Measurements from ENCODE around the gene TRIM7. TPM values are rescaled to one million over a fixed set of nuclear protein-coding genes. Genes with fewer than 3 reads are reported as not detected.
A peak's percentile ranks its signal among the peaks of the same experiment; 100 is the strongest.

Gene TRIM7
- total RNA-seq, 1 donor from 2014 or later = not detected

- H3K27me3 Mint-ChIP-seq (ENCODE audit: low read depth) = peaks cover 72% of the 10 kb centered on the region
Measured at GRCh38 chr5:181207214-181207959, 2.4 kb upstream of the TRIM7 start.

DNA sequence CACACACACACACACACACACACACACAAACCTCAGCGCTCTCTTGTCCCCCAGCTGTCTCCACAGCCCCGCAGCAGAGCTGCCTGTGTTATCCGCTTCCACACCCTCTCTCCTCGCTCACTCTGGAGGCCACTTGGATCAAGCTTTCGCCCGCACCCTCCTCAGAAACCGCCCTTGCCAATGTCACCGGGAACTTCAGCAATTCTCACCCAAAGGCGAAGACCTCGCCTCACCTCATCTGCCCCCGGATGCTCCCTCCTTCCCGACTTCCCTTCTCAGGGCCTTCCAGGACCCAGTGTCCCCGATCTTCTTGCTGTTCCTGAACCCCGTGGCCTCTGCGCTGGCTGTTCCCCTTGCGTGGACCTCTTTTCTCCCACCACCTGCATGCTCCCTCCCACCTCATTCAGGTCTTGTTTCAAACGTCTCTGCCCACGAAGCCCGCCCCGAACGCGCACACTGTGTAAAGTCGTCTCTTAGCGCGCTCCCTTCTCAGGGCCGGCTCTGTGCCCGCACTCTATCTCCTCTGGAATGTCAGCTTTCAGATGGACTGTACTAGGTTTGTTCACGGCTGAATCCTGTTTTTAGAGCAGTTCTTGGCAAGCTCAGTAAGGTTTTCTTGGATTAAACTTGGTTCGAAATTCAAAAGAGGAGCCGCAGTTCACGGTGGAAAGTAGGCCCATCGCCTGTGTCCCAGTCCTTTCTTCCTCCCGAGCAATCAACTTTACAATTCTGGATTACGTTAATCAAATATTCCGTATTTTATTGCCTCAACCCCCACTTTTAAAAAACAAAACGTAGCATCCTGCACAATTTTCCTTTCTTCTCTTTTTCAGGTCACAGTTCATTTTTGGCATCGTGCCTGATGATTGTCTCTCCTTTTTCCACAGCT is 1.0 kb upstream of the TRIM7 start:
- peaks cover 6% of the 10 kb centered on the region for H3K9me3 Mint-ChIP-seq
- peak; percentile 20 for DNase-seq (ENCODE audit: low read depth, low spot score)
- H3K27me3 Mint-ChIP-seq (ENCODE audit: low read depth) = peaks cover 73% of the 10 kb centered on the region
- peak overlapping the region; percentile 52 for H3K27ac Mint-ChIP-seq (ENCODE audit: unreplicated experiment)
- peak overlapping the region; percentile 99 for H3K4me3 Mint-ChIP-seq
- H3K36me3 Mint-ChIP-seq (ENCODE audit: low read depth) = peaks cover 17% of the 10 kb centered on the region
- H3K4me1 Mint-ChIP-seq = peaks cover 29% of the 10 kb centered on the region
- TF ChIP-seq CTCF (conservative IDR thresholded peaks at IDR 0.05) = no peak

More at GRCh38 chr5:181207214-181207959, 2.4 kb upstream of the TRIM7 start:
- peaks cover 6% of the 10 kb centered on the region for H3K9me3 Mint-ChIP-seq
- peak; percentile 77 for DNase-seq (ENCODE audit: low read depth, low spot score)
- peak overlapping the region; percentile 99 for H3K4me3 Mint-ChIP-seq
- H3K4me1 Mint-ChIP-seq = peaks cover 29% of the 10 kb centered on the region
- TF ChIP-seq CTCF (conservative IDR thresholded peaks at IDR 0.05) = no peak
- peaks cover 17% of the 10 kb centered on the region for H3K36me3 Mint-ChIP-seq (ENCODE audit: low read depth)
- H3K27ac Mint-ChIP-seq (ENCODE audit: unreplicated experiment) = peak overlapping the region; percentile 95

- Mint-ChIP-seq H3K36me3 (ENCODE audit: low read depth) (peaks cover 17% of the 10 kb centered on the region), H3K27ac (ENCODE audit: unreplicated experiment) (no peak overlapping the region), H3K4me3 (peak overlapping the region; percentile 84), H3K9me3 (peaks cover 6% of the 10 kb centered on the region), H3K4me1 (peaks cover 29% of the 10 kb centered on the region), H3K27me3 (ENCODE audit: low read depth) (peaks cover 86% of the 10 kb centered on the region)
- no peak for TF ChIP-seq CTCF (conservative IDR thresholded peaks at IDR 0.05)
- DNase-seq (ENCODE audit: low read depth, low spot score) = no peak
Measured at GRCh38 chr5:181204113-181204825, 727 bp downstream of the TRIM7 start.

DNA sequence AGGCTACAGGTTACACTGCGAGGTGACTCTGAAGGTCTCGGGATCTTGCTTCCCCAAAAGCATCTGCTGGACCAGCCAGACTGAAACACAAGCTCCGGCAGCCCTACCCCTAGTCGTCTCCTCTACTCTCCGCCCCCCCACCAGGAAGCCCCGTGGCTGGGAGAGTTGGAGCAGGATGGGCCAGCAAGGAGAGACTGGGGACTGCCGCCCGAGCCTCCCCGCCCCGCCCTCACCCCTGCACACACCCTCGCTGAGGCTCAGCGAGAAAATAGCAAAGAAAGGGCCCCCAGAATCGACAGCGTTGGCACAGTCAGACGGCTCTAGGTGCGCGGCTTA is 1.3 kb downstream of the TRIM7 start:
- H3K4me3 Mint-ChIP-seq = peak overlapping the region; percentile 84
- DNase-seq (ENCODE audit: low read depth, low spot score) = no peak
- no peak overlapping the region for H3K27ac Mint-ChIP-seq (ENCODE audit: unreplicated experiment)
- peaks cover 6% of the 10 kb centered on the region for H3K9me3 Mint-ChIP-seq
- peaks cover 90% of the 10 kb centered on the region for H3K27me3 Mint-ChIP-seq (ENCODE audit: low read depth)
- H3K36me3 Mint-ChIP-seq (ENCODE audit: low read depth) = peaks cover 17% of the 10 kb centered on the region
- TF ChIP-seq CTCF (conservative IDR thresholded peaks at IDR 0.05) = no peak
- peaks cover 29% of the 10 kb centered on the region for H3K4me1 Mint-ChIP-seq

DNA sequence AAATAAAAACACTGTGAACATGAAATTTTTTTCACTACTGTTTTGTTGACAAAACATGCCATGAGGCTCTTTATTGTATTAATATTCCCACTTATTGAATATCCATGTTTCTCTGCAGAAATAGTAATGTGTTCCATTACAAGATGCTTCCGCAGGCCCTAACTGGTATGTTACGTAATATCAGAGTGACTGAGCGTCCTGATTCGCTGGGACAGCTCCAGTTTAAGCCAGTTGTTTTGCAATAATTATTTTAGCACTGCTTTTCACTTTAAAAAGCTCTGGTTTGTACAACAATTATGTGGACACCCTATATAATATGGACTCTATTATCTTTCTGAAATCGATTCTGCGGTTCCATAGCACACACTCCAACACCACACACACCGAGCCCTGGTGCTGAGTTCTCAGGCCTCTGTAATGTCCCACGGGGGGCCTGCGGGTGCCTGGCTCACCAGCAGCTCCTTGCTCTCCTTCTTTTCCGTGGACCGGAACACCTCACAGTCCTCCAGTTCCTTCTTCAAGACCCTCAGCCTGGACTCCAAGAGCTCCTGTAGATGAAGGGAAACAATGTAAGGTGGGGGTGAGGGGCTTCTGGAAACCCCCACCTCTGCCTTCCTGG is 1.8 kb downstream of the TRIM7 start:
- no peak for DNase-seq (ENCODE audit: low read depth, low spot score)
- peaks cover 17% of the 10 kb centered on the region for H3K36me3 Mint-ChIP-seq (ENCODE audit: low read depth)
- H3K27ac Mint-ChIP-seq (ENCODE audit: unreplicated experiment) = no peak overlapping the region
- peaks cover 94% of the 10 kb centered on the region for H3K27me3 Mint-ChIP-seq (ENCODE audit: low read depth)
- peak overlapping the region; percentile 84 for H3K4me3 Mint-ChIP-seq
- peaks cover 6% of the 10 kb centered on the region for H3K9me3 Mint-ChIP-seq
- no peak for TF ChIP-seq CTCF (conservative IDR thresholded peaks at IDR 0.05)
- peaks cover 27% of the 10 kb centered on the region for H3K4me1 Mint-ChIP-seq
